ENCODE measurements around the gene TSHR.

- TF ChIP-seq TOX (CRISPR knock-in tag; IDR thresholded peaks at IDR 0.05; ENCODE audit: borderline replicate concordance) (no peak), SNAI2 (CRISPR knock-in tag; IDR thresholded peaks at IDR 0.05) (no peak), PATZ1 (CRISPR knock-in tag; IDR thresholded peaks at IDR 0.05; ENCODE audit: borderline replicate concordance) (no peak), ZNF8 (CRISPR knock-in tag; IDR thresholded peaks at IDR 0.05) (no peak), ZNF565 (CRISPR knock-in tag; conservative IDR thresholded peaks at IDR 0.05; ENCODE audit: low read depth) (no peak), CREB5 (CRISPR knock-in tag; IDR thresholded peaks at IDR 0.05; ENCODE audit: low read depth) (no peak), ZC3H10 (CRISPR knock-in tag; IDR thresholded peaks at IDR 0.05) (no peak), RARB (CRISPR knock-in tag; IDR thresholded peaks at IDR 0.05) (no peak)
Measured at GRCh38 chr14:81096656-81097055, 141.2 kb downstream of the TSHR start.

All from SK-N-SH treated with all-trans-retinoic acid at 6 μM for 48 hours (cell line).